Measurements from ENCODE around the gene ARMC12.

GRCh38 chr6:35735452-35735851 is 1.4 kb upstream of the ARMC12 start:
- no peak for TF ChIP-seq CTCF (conservative IDR thresholded peaks at IDR 0.05 in 1 of 2, IDR thresholded peaks at IDR 0.05 in 1 of 2; ENCODE audit: extremely low read depth in 1 of 2, insufficient read depth in 1 of 2, low read depth in 1 of 2, low read length in 2 of 2)
- TF ChIP-seq EZH2 (IDR thresholded peaks at IDR 0.05; ENCODE audit: borderline replicate concordance, low read length): no peak
